BJ (cell line): Measurements from ENCODE around the gene RRBP1. TPM values are rescaled to one million over a fixed set of nuclear protein-coding genes. Genes with fewer than 3 reads are reported as not detected.
A peak's percentile ranks its signal among the peaks of the same experiment; 100 is the strongest.

Experiments
- CTCF ChIA-PET: fragments of 350-600 bp; formaldehyde crosslinking; extraction: SDS; loops from one replicate; lab custom pipeline; 2021; ENCODE audit warnings: antibody characterized with exemption, inconsistent platforms; lab: Yijun Ruan, JAX
- POLR2A ChIA-PET: fragments of 300-600 bp; sonication (Branson Sonifier 250); formaldehyde crosslinking; extraction: SDS; loops from one replicate; lab custom pipeline; 2021; ENCODE audit warnings: antibody characterized with exemption; lab: Charles Lee
- DNase-seq: peaks from one replicate; pipeline ENCODE4 v3.0.0-alpha.2; 2011; ENCODE audit warnings: low read depth
- H3K27me3 ChIP-seq: 2 replicates; pipeline ENCODE4 v1.6.0; 2011; ENCODE audit warnings: low read length; ENCODE audit not compliant: control insufficient read depth, insufficient read depth
- H3K36me3 ChIP-seq: 2 replicates; pipeline ENCODE4 v1.5.1; 2011; ENCODE audit warnings: low read length; ENCODE audit not compliant: control insufficient read depth, insufficient read depth
- H3K4me3 ChIP-seq: 2 replicates; pipeline ENCODE4 v1.5.1; 2011; ENCODE audit warnings: low read depth, mild to moderate bottlenecking, control low read depth, low read length
- polyA plus RNA-seq: library from polyadenylated mRNA; depleted of rRNA; stranded (reverse); fragments of >200 nt; gene quantifications from 2 replicates; pipeline ENCODE4 v1.2.3, GENCODE V29; 2011
- TF ChIP-seq, protein P1 (sequence below): IDR thresholded peaks from 2 replicates; pipeline ENCODE4 v1.5.1; 2011; ENCODE audit warnings: low read depth, mild to moderate bottlenecking, control low read depth, inconsistent platforms, low read length, moderate library complexity; ENCODE audit not compliant: insufficient read depth

RRBP1 gene
- polyA plus RNA-seq, 1 experiment, result 98.7 TPM

DNA sequence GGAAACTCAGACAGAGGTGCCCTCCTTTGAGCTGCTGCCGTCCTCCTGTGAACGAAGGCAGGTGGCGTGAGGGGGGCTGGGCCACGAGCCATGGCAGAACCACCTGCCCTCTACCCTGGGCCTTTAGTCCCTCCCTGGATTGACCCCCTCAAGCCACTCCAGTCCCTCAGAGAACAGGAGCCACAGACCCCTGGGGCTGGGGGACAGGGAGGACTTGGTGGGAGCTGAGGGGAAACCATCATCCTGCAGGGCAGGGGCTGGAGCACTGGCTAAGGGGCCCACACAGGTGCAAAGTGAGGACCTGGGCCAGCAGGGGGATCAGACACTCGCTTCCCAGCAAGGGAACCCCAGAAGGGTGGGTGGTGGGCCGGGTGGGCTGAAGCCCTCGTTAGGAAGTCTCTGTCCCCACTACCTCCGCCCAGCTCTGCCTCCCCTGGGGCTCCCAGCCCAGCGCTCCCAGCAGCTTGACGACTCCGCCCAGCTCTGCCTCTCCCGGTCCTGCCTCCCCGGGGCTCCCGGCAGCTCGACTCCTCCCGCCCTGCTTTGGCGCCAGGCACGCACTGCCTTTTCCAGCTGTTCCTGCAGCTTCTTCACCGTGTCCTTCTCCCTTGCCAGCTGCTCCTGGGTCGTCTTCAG lies 67.7 kb downstream of the RRBP1 start:
- Histone ChIP-seq H3K4me3 (no peak overlapping the region), H3K36me3 (peaks cover 58% of the 10 kb centered on the region), H3K27me3 (no peaks in the 10 kb centered on the region)
- POLR2A ChIA-PET, result no interaction called here
- CTCF ChIA-PET, result interaction anchor here (0.6 to 1.2 kb wide), 4 partner anchors 35 to 302 kb away, joined by 3 to 5 read pairs (median 4); partner anchors contain the start of gene DSTN
- DNase-seq, result no peak
- TF ChIP-seq, protein P1, sequence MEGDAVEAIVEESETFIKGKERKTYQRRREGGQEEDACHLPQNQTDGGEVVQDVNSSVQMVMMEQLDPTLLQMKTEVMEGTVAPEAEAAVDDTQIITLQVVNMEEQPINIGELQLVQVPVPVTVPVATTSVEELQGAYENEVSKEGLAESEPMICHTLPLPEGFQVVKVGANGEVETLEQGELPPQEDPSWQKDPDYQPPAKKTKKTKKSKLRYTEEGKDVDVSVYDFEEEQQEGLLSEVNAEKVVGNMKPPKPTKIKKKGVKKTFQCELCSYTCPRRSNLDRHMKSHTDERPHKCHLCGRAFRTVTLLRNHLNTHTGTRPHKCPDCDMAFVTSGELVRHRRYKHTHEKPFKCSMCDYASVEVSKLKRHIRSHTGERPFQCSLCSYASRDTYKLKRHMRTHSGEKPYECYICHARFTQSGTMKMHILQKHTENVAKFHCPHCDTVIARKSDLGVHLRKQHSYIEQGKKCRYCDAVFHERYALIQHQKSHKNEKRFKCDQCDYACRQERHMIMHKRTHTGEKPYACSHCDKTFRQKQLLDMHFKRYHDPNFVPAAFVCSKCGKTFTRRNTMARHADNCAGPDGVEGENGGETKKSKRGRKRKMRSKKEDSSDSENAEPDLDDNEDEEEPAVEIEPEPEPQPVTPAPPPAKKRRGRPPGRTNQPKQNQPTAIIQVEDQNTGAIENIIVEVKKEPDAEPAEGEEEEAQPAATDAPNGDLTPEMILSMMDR, result 0 out of 2 replicates have a peak, but pooled peaks have one; percentile 5

DNA sequence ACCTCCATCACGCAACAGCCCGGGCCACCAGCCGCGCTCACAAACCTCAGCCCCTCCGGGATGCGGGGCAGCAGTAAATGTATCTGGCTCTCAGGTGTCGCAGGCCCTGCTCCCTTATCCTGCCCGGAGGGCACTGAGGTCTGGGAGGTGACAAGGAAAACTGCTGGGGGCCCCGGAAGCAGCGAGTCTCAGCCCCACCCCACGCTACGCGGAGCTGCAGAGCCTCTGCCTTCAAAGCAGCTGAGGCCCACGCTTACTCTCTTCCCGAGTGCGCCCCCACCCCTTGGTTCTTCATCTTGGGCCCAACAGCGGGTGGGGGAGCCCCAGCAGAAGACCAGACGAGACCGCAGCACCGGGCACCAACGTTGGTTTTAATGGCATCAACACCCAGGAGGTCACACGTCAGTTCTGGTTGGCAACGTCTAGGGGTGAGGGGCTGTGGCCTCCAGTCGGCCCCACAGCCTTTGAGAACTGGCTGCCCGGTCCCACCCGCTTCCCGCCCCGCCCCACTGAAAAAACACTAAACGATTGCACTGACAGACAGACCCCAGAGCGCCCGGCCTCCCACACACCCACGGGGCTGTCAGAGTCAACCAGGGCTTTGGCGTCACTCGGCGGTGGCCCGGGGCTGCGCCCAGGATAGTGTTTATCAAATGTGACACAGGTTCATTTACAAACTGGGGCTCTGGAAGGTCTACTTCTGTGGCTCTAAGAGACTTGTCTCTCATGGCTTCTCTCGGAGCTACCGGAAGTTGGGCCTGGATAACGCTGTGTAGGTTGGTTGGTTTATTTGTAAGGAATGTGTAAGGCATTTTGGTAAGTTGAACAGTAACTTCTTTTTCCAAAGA lies 68.5 kb downstream of the RRBP1 start:
- Histone ChIP-seq H3K27me3 (no peaks in the 10 kb centered on the region), H3K36me3 (peaks cover 54% of the 10 kb centered on the region), H3K4me3 (no peak overlapping the region)
- DNase-seq, result no peak
- CTCF ChIA-PET, result interaction anchor here (0.9 to 1.5 kb wide), 5 partner anchors 43 to 663 kb away, joined by 3 to 7 read pairs (median 5); partner anchors contain the start of gene DSTN
- TF ChIP-seq, protein P1, result no peak
- POLR2A ChIA-PET, result interaction anchor here (0.6 kb wide), 1 partner anchor 435 kb away, joined by 3 read pairs; no protein-coding TSS in a partner anchor

DNA sequence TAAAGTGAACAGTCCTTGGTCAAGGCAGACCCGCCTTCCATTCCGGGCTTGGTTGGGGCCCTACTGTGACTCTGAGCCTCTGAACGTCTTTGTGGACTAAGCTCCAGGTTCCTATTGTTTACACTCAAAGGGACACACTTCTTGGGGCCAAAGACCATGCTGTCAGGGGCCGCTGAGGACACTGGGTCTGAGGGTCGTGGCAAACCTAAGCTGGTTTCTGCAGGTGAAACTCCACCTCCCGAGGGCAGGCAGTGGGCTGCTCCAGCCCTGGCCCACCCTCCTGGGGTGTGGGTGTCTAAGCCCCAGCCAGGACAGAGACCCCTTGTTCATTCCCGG lies 69.1 kb downstream of the RRBP1 start:
- H3K4me3 ChIP-seq, result no peak overlapping the region
- no peaks in the 10 kb centered on the region for H3K27me3 ChIP-seq
- TF ChIP-seq, protein P1, result no peak
- ChIA-PET POLR2A (interaction anchor here (0.6 kb wide), 1 partner anchor 436 kb away, joined by 3 read pairs; no protein-coding TSS in a partner anchor), CTCF (interaction anchor here (0.7 to 1.5 kb wide), 5 partner anchors 73 to 663 kb away, joined by 3 to 7 read pairs (median 3); partner anchors contain the start of gene BFSP1)
- no peak for DNase-seq
- H3K36me3 ChIP-seq, result peaks cover 48% of the 10 kb centered on the region

DNA sequence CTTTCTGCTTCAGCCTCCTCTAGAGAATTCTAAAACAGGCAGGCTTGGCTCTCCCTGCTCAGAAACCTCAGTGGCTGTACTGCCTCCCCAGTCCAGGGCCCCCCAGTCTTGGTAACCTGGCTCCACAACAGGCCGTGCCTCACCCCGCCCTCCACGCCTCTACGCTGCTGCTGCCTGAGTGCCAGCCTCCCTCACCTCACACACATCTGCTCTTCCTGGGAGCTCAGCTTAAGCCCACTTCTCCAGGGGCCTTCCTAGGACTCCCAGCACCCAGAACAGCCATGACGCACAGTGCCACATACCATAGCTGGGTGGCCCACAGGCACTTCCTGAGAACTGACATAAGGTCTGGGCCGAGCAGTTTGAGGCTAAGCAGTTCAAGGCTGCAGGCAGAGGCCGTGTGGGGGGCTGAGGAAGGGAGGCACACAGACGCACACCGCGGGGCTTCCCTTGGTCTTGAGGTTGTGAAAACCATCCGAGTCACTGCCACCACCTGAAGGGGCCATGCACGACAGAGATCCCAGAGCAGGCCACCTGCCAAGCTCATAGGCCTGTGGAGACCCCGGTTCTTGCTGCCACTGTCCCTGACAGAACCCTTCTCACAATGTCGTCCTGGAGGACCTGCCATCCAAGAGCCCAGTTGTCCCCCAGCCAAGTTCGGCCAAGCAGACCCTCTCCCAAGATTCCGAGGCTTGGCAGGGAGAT lies 69.6 kb downstream of the RRBP1 start:
- TF ChIP-seq, protein P1, result no peak

More for the DNA sequence above, 69.6 kb downstream of the RRBP1 start:
- H3K27me3 ChIP-seq, result no peaks in the 10 kb centered on the region
- DNase-seq, result no peak
- H3K4me3 ChIP-seq, result no peak overlapping the region
- POLR2A ChIA-PET, result interaction anchor here (0.6 kb wide), 1 partner anchor 436 kb away, joined by 3 read pairs; no protein-coding TSS in a partner anchor
- H3K36me3 ChIP-seq, result peaks cover 45% of the 10 kb centered on the region
- CTCF ChIA-PET, result interaction anchor here (0.7 to 1.5 kb wide), 5 partner anchors 73 to 664 kb away, joined by 3 to 7 read pairs (median 3); partner anchors contain the start of gene BFSP1
